H1 (cell line): Measurements from ENCODE around the gene TRIP13. TPM values are rescaled to one million over a fixed set of nuclear protein-coding genes. Genes with fewer than 3 reads are reported as not detected.

Source experiments
- CTCF ChIA-PET: fragments of 300-600 bp; sonication (Branson Sonifier 250); formaldehyde crosslinking; loops from one replicate; lab custom pipeline; 2021; ENCODE audit not compliant: partially characterized antibody; lab: Charles Lee
- POLR2A ChIA-PET: fragments of 300-600 bp; sonication (Branson Sonifier 250); formaldehyde crosslinking; loops from one replicate; lab custom pipeline; 2021; ENCODE audit warnings: inconsistent platforms; ENCODE audit not compliant: partially characterized antibody; lab: Charles Lee
- DNase-seq, 2 experiments: peaks; one replicate each; pipeline versions ENCODE4 v3.0.0 to v3.0.0-alpha.2; 2010 to 2022; ENCODE audit warnings: low spot score in 2 of 2, low read depth in 1 of 2, mixed read lengths in 1 of 2
- FAIRE-seq: peaks from 2 replicates; lab custom pipeline; 2011; peaks lifted over from hg19 to GRCh38; lab: Jason Lieb, UNC
- H2AFZ ChIP-seq: 2 replicates; pipeline ENCODE4 v1.8.1; 2012; ENCODE audit warnings: low read length, inconsistent platforms
- H2AK5ac ChIP-seq: 2 replicates; pipeline ENCODE4 v1.6.1; 2013; ENCODE audit warnings: low read depth, low read length
- H2BK120ac ChIP-seq: replicated peaks from 2 replicates; pipeline ENCODE3; 2013; ENCODE audit warnings: low read depth, low read length, inconsistent platforms
- H2BK12ac ChIP-seq: 2 replicates; pipeline ENCODE4 v1.6.1; 2013; ENCODE audit warnings: low read depth, low read length
- H2BK15ac ChIP-seq: 2 replicates; pipeline ENCODE4 v1.6.1; 2013; ENCODE audit warnings: low read length
- H2BK20ac ChIP-seq: 2 replicates; pipeline ENCODE4 v1.6.1; 2013; ENCODE audit warnings: low read length
- H2BK5ac ChIP-seq: 2 replicates; pipeline ENCODE4 v1.6.1; 2013; ENCODE audit warnings: low read depth, low read length
- H3K14ac ChIP-seq: 2 replicates; pipeline ENCODE4 v1.6.1; 2013; ENCODE audit warnings: inconsistent platforms; ENCODE audit not compliant: insufficient read length
- H3K18ac ChIP-seq: 2 replicates; pipeline ENCODE4 v1.6.1; 2013; ENCODE audit warnings: low read length; ENCODE audit errors: extremely low read depth
- H3K23ac ChIP-seq: 2 replicates; pipeline ENCODE4 v1.6.1; 2013; ENCODE audit warnings: inconsistent platforms; ENCODE audit not compliant: insufficient read length
- H3K23me2 ChIP-seq: 2 replicates; pipeline ENCODE4 v1.6.1; 2013; ENCODE audit warnings: low read depth, low read length
- H3K27ac ChIP-seq: 2 replicates; pipeline ENCODE4 v1.6.1; 2011; ENCODE audit warnings: low read depth, low read length, inconsistent platforms
- H3K27me3 ChIP-seq, 4 experiments: replicated peaks in 1 of 4; 1 replicate in 1 of 4; 2 replicates in 3 of 4; pipeline versions ENCODE4 v1.6.1 to v1.8.1; 2011 to 2013; ENCODE audit warnings: low read length in 3 of 4, mild to moderate bottlenecking in 3 of 4, inconsistent platforms in 2 of 4, mixed read lengths in 2 of 4, moderate library complexity in 1 of 4; ENCODE audit not compliant: control insufficient read depth in 3 of 4, insufficient read depth in 3 of 4; ENCODE audit errors: extremely low read depth in 1 of 4
- H3K36me3 ChIP-seq, 4 experiments: 2 replicates each; pipeline versions ENCODE4 v1.6.1 to v1.8.1; 2011 to 2013; ENCODE audit warnings: mild to moderate bottlenecking in 4 of 4, low read length in 3 of 4, moderate library complexity in 2 of 4, control low read depth in 1 of 4, inconsistent platforms in 1 of 4; ENCODE audit not compliant: insufficient read depth in 4 of 4, control insufficient read depth in 2 of 4
- H3K4ac ChIP-seq: replicated peaks from 2 replicates; pipeline ENCODE3; 2013; ENCODE audit warnings: low read length, low read depth, mixed read lengths, inconsistent platforms; ENCODE audit not compliant: insufficient read length
- H3K4me1 ChIP-seq, 4 experiments: replicated peaks in 1 of 4; 1 replicate in 1 of 4; 2 replicates in 3 of 4; pipeline versions ENCODE4 v1.6.1 to v1.8.1; 2011 to 2013; ENCODE audit warnings: low read length in 3 of 4, inconsistent platforms in 2 of 4, mixed read lengths in 1 of 4; ENCODE audit not compliant: insufficient read depth in 4 of 4, control insufficient read depth in 3 of 4
- H3K4me2 ChIP-seq, 2 experiments: 2 replicates each; pipeline versions ENCODE4 v1.6.1 to v1.8.1; 2011 to 2013; ENCODE audit warnings: low read depth in 2 of 2, low read length in 2 of 2, control low read depth in 1 of 2, inconsistent platforms in 1 of 2, mild to moderate bottlenecking in 1 of 2; ENCODE audit not compliant: insufficient read depth in 1 of 2
- H3K4me3 ChIP-seq, 4 experiments: fragments of 200-600, 300-600 bp in 1 of 4; sonication (generic), shearing (Covaris generic), sonication (Bioruptor Twin) in 1 of 4; 2 replicates each; pipeline versions ENCODE4 v1.5.1 to v1.8.1; 2011 to 2016; ENCODE audit warnings: low read length in 4 of 4, low read depth in 3 of 4, control low read depth in 2 of 4, inconsistent platforms in 2 of 4, mild to moderate bottlenecking in 2 of 4, mixed read lengths in 1 of 4, moderate library complexity in 1 of 4; ENCODE audit not compliant: insufficient read depth in 2 of 4; ENCODE audit errors: extremely low read depth in 1 of 4
- H3K56ac ChIP-seq: replicated peaks from 2 replicates; pipeline ENCODE3; 2013; ENCODE audit warnings: low read depth, mild to moderate bottlenecking, mixed read lengths, low read length, inconsistent platforms; ENCODE audit not compliant: insufficient read length
- H3K79me1 ChIP-seq: 2 replicates; pipeline ENCODE4 v1.6.1; 2013; ENCODE audit warnings: low read depth, low read length, control low read depth
- H3K79me2 ChIP-seq, 2 experiments: 2 replicates each; pipeline versions ENCODE4 v1.6.1 to v1.8.1; 2012 to 2013; ENCODE audit warnings: low read length in 2 of 2, mild to moderate bottlenecking in 2 of 2, inconsistent platforms in 1 of 2; ENCODE audit not compliant: insufficient read depth in 2 of 2, control insufficient read depth in 1 of 2
- H3K9ac ChIP-seq, 4 experiments: replicated peaks in 1 of 4; 1 replicate in 1 of 4; 2 replicates in 3 of 4; pipeline versions ENCODE4 v1.6.1 to v1.8.1; 2011 to 2013; ENCODE audit warnings: low read depth in 3 of 4, low read length in 3 of 4, control low read depth in 2 of 4, mild to moderate bottlenecking in 2 of 4, moderate library complexity in 2 of 4, inconsistent platforms in 1 of 4; ENCODE audit errors: extremely low read depth in 1 of 4
- H3K9me3 ChIP-seq, 2 experiments: 2 replicates each; pipeline versions ENCODE4 v1.6.1 to v1.8.1; 2012 to 2013; ENCODE audit warnings: mild to moderate bottlenecking in 2 of 2, moderate library complexity in 2 of 2, control low read depth in 1 of 2, inconsistent platforms in 1 of 2, low read depth in 1 of 2, low read length in 1 of 2, mixed read lengths in 1 of 2; ENCODE audit not compliant: insufficient read depth in 2 of 2
- H4K20me1 ChIP-seq, 2 experiments: replicated peaks in 1 of 2; 2 replicates each; pipeline versions ENCODE3 to v1.8.1; 2011 to 2013; ENCODE audit warnings: inconsistent platforms in 2 of 2, low read length in 2 of 2, mild to moderate bottlenecking in 1 of 2; ENCODE audit not compliant: insufficient read depth in 2 of 2, control insufficient read depth in 1 of 2
- H4K5ac ChIP-seq: 2 replicates; pipeline ENCODE4 v1.6.1; 2013; ENCODE audit warnings: low read length, low read depth, mixed read lengths, inconsistent platforms; ENCODE audit not compliant: insufficient read length
- H4K8ac ChIP-seq: 2 replicates; pipeline ENCODE4 v1.8.0; 2013; ENCODE audit warnings: mild to moderate bottlenecking, moderate library complexity, low read length, inconsistent platforms; ENCODE audit not compliant: insufficient read depth; ENCODE audit errors: extremely low read depth
- H4K91ac ChIP-seq: replicated peaks from 2 replicates; pipeline ENCODE3; 2013; ENCODE audit warnings: low read length, mixed read lengths, inconsistent platforms; ENCODE audit not compliant: insufficient read length
- CBX8 ChIP-seq: fragments of 300-800, 300-1000 bp; sonication (generic); IDR thresholded peaks from 2 replicates; pipeline ENCODE4 v1.7.1; 2016; ENCODE audit warnings: low read depth, low read length, borderline replicate concordance
- CREB1 ChIP-seq: IDR thresholded peaks from 2 replicates; pipeline ENCODE4 v1.6.1; 2012; ENCODE audit warnings: inconsistent platforms
- NANOG ChIP-seq: IDR thresholded peaks from 2 replicates; pipeline ENCODE4 v1.6.1; 2011; ENCODE audit warnings: low read length, low read depth, mild to moderate bottlenecking, inconsistent platforms; ENCODE audit not compliant: insufficient read depth, poor library complexity, severe bottlenecking
- YY1 ChIP-seq: IDR thresholded peaks from 2 replicates; pipeline ENCODE4 v1.6.1; 2011; ENCODE audit warnings: low read depth, mild to moderate bottlenecking, low read length
- WGBS, 2 experiments: shearing (Covaris generic) in 1 of 2; methylation state at CpG; one replicate each; pipeline versions ENCODE4 v1.1.6 to v1.1.7; 2013 to 2015; ENCODE audit warnings: low lambda C conversion rate in 2 of 2, mixed read lengths in 2 of 2, inconsistent platforms in 1 of 2, low coverage in 1 of 2, missing lambda C conversion rate in 1 of 2; ENCODE audit not compliant: insufficient replicate concordance in 2 of 2, insufficient coverage in 1 of 2, insufficient read length in 1 of 2; ENCODE audit errors: extremely low coverage in 1 of 2, missing lambda C conversion rate in 1 of 2; 5-methylcytosine and 5-hydroxymethylcytosine counted together
- polyA plus RNA-seq, 7 experiments: library from polyadenylated mRNA; depleted of rRNA in 3 of 7; stranded (reverse) in 5 of 7; unstranded in 2 of 7; fragments of >200 nt in 5 of 7; fragments of 200-250 nt in 2 of 7; gene quantifications; 1 replicate in 5 of 7; 2 replicates in 1 of 7; 4 replicates in 1 of 7; pipeline versions ENCODE4 v1.2.1 to v1.2.3, GENCODE V29; 2011 to 2013; ENCODE audit warnings: missing spikeins in 2 of 7, mixed read lengths in 2 of 7
- total RNA-seq: library from RNA; stranded (reverse); fragmentation: NEBNext Ultra II Directional; extraction: Animal tissue kit (Norgen Biotek cat#: 25700); gene quantifications from 2 replicates; pipeline ENCODE4 v1.2.1, GENCODE V29; 2021
- TF ChIP-seq, protein P1 (sequence below): IDR thresholded peaks from 2 replicates; pipeline ENCODE4 v1.6.1; 2012; ENCODE audit warnings: inconsistent platforms

TRIP13 gene
- total and polyA plus RNA-seq, 2 of the 8 experiments (the other 6 are each of a cell fraction or from before 2014, with no cell fraction given): 20.0 to 39.2 TPM

GRCh38 chr5:902129-902916, 9.6 kb downstream of the TRIP13 start:
- Histone ChIP-seq H2BK20ac (no peak overlapping the region), H3K14ac (no peak overlapping the region), H3K9ac (no peak overlapping the region), H2BK12ac (no peak overlapping the region), H3K23me2 (no peaks in the 10 kb centered on the region), H3K9me3 (no peaks in the 10 kb centered on the region), H3K27ac (no peak overlapping the region), H3K79me1 (no peaks in the 10 kb centered on the region; the same call in none of the 2 replicates), H3K36me3 (peaks cover 27 to 56% (median 42%) of the 10 kb centered on the region in 4 experiments), H3K4me1 (no peaks in the 10 kb centered on the region), H3K4ac (no peak overlapping the region), H2AFZ (no peak overlapping the region), H3K18ac (no peak overlapping the region), H2AK5ac (no peak overlapping the region), H3K4me3 (no peak overlapping the region), H4K91ac (no peak overlapping the region), H3K4me2 (no peak overlapping the region), H4K8ac (no peak overlapping the region), H3K79me2 (0 out of 4 replicates have a peak, but pooled peaks cover 0 to 2% of the 10 kb centered on the region in 2 experiments), H3K27me3 (no peaks in the 10 kb centered on the region), H4K20me1 (peaks cover 5 to 6% of the 10 kb centered on the region in 2 experiments), H2BK5ac (no peak overlapping the region), H2BK15ac (no peak overlapping the region), H3K56ac (no peak overlapping the region), H3K23ac (no peak overlapping the region), H4K5ac (no peak overlapping the region), H2BK120ac (no peak overlapping the region)
- 96% methylated on average over 16 of the region's 16 CpGs; no CpG with 5 or more reads in 1 of the 2 experiments for WGBS, 2 experiments
- CTCF ChIA-PET: interaction anchor here (0.6 to 4.4 kb wide), 25 partner anchors 10 to 322 kb away, joined by 3 to 38 read pairs (median 4); partner anchors contain the start of genes BRD9 and TRIP13
- POLR2A ChIA-PET: interaction anchor here (1.4 to 4.4 kb wide), 5 partner anchors 10 to 37 kb away, joined by 3 to 25 read pairs (median 5); partner anchors contain the start of genes BRD9 and TRIP13
- no peak for TF ChIP-seq CREB1
- TF ChIP-seq NANOG: no peak
- no peak for TF ChIP-seq YY1
- TF ChIP-seq, protein P1, sequence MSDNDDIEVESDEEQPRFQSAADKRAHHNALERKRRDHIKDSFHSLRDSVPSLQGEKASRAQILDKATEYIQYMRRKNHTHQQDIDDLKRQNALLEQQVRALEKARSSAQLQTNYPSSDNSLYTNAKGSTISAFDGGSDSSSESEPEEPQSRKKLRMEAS: no peak
- TF ChIP-seq CBX8: no peak
- DNase-seq (no peak), FAIRE-seq (no peak)
